Pancreas (tissue), 10 donors: ENCODE measurements around the gene RSPO4. TPM values are rescaled to one million over a fixed set of nuclear protein-coding genes. Genes with fewer than 3 reads are reported as not detected.
A peak's percentile ranks its signal among the peaks of the same experiment; 100 is the strongest.

ENCODE experiments used
- ATAC-seq, 4 donors: fragments of 200-7000 bp; cut with Tn5 transposase; one replicate each; pipeline versions ENCODE4 v1.8.0 to v1.9.1; 2020; ENCODE audit warnings: mild to moderate bottlenecking in 4 of 4, moderate library complexity in 4 of 4
- DNase-seq, 6 donors: peaks; one replicate each; pipeline ENCODE4 v3.0.0-alpha.2; 2020
- FAIRE-seq: peaks from 2 replicates; lab custom pipeline; 2012; peaks lifted over from hg19 to GRCh38; lab: Jason Lieb, UNC
- H3K27ac ChIP-seq, 4 donors: fragments of 200-600 bp; sonication (generic); 1 replicate in 3 of 4; 2 replicates in 1 of 4; pipeline versions ENCODE4 v1.5.0 to v1.8.0; 2020
- H3K27me3 ChIP-seq, 4 donors: fragments of 200-600 bp; one replicate each; pipeline ENCODE4 v1.8.0; 2021
- H3K36me3 ChIP-seq, 3 donors: fragments of 200-600 bp; sonication (generic) in 1 of 3; one replicate each; pipeline versions ENCODE4 v1.5.0 to v1.8.0; 2020 to 2021
- H3K4me1 ChIP-seq, 3 donors: fragments of 200-600 bp; one replicate each; pipeline ENCODE4 v1.8.0; 2021
- H3K4me3 ChIP-seq, 4 donors: fragments of 200-600 bp; sonication (generic) in 2 of 4; one replicate each; pipeline versions ENCODE4 v1.5.0 to v1.8.0; 2020 to 2021
- H3K9me3 ChIP-seq, 4 donors: fragments of 200-600 bp; one replicate each; pipeline ENCODE4 v1.8.0; 2021
- CTCF ChIP-seq, 4 donors: fragments of 200-600 bp; sonication (generic) in 3 of 4; IDR thresholded peaks; one replicate each; pipeline versions ENCODE4 v1.5.0 to v1.8.0; 2021; ENCODE audit warnings: antibody characterized with exemption in 4 of 4
- WGBS, 2 donors: extraction: QIAGEN DNeasy Blood & Tissue Kit; methylation state at CpG; one replicate each; pipeline ENCODE4 v1.1.7; 2013; 5-methylcytosine and 5-hydroxymethylcytosine counted together
- intact Hi-C, 3 donors: fragments of 100-400 bp; cut with DNase I; formaldehyde crosslinking; loops; one replicate each; pipeline versions ENCODE4 v1.11.1 to v1.14.2; 2022
- polyA plus RNA-seq, 2 donors: library from polyadenylated mRNA; stranded (reverse); fragments of 200-250 nt; gene quantifications; one replicate each; pipeline ENCODE4 v1.2.3, GENCODE V29; 2013
- total RNA-seq, 6 donors: library from RNA; stranded (reverse); fragmentation: NEBNext Ultra II Directional in 4 of 6; extraction: Animal tissue kit (Norgen Biotek cat#: 25700) in 4 of 6; gene quantifications; one replicate each; pipeline versions ENCODE4 v1.2.1 to v1.2.4, GENCODE V29; 2021 to 2023
- donor health status: healthy with polysubstance abuse.
- donor health status: DM: no; HTN: no; CAD: no; lungs with moderate emphysema.
- donor health status: DM: no; HTN: no; CAD: no.
- donor health status: control.
- donor health status: control.
- donor health status: Bipolar disorder and iron deficiency.
- donor health status: DM: yes; HTN: yes; CAD: no.
- donor health status: DM: no; HTN: no; CAD: no.
- donor health status: DM: no; HTN: no; CAD: no.
- donor health status: DM: yes; HTN: yes; CAD: no.

RSPO4 gene
- under 1 TPM in 3 of 6 donors, not detected in 3; 0.09 to 0.28 (median 0.21) TPM for total RNA-seq
- under 1 TPM; 0.08 to 0.09 TPM for polyA plus RNA-seq

- peaks cover 0 to 13% (median 3%) of the 10 kb centered on the region in 4 donors for H3K27me3 ChIP-seq
- H3K27ac ChIP-seq = no peak within 1 kb of the TSS
- no peaks in the 10 kb centered on the region for H3K36me3 ChIP-seq
- ATAC-seq = peak in 1 of 4 donors; percentile 20
- DNase-seq = no peak
- H3K4me3 ChIP-seq = no peak within 1 kb of the TSS
- intact Hi-C loops = no loop called here
- 3 to 4% methylated on average over 65 to 88 of the region's 88 CpGs for WGBS, 2 donors
- no peaks in the 10 kb centered on the region for H3K9me3 ChIP-seq
- FAIRE-seq = no peak
- no peak for TF ChIP-seq CTCF (IDR thresholded peaks at IDR 0.05)
- H3K4me1 ChIP-seq = no peaks in the 10 kb centered on the region
Measured at GRCh38 chr20:1001911-1002681, at the start of gene RSPO4. Gene RSPO4 (minus strand): TSS chr20:1002311. CDS start chr20:1002164, 147 bp downstream.

- Histone ChIP-seq H3K27me3 (no peaks in the 10 kb centered on the region), H3K4me1 (no peaks in the 10 kb centered on the region), H3K36me3 (no peaks in the 10 kb centered on the region), H3K9me3 (no peaks in the 10 kb centered on the region), H3K27ac (no peak overlapping the region), H3K4me3 (no peak overlapping the region)
- TF ChIP-seq CTCF (IDR thresholded peaks at IDR 0.05) = no peak
- DNase-seq (no peak), FAIRE-seq (no peak), ATAC-seq (no peak)
- intact Hi-C loops = no loop called here
- whole genome bisulfite sequencing, 2 donors = 86 to 87% methylated on average over 6 of the region's 6 CpGs
Measured at GRCh38 chr20:1050440-1050839, 48.3 kb upstream of the RSPO4 start.

GRCh38 chr20:1045860-1046418, 43.8 kb upstream of the RSPO4 start:
- no peak for TF ChIP-seq CTCF (IDR thresholded peaks at IDR 0.05)
- no peak overlapping the region for H3K4me3 ChIP-seq
- WGBS, 2 donors = 84 to 86% methylated on average over 3 of the region's 3 CpGs
- no peaks in the 10 kb centered on the region for H3K27me3 ChIP-seq
- no peaks in the 10 kb centered on the region for H3K4me1 ChIP-seq
- intact Hi-C loops = no loop called here
- no peak for DNase-seq
- FAIRE-seq = no peak
- no peak overlapping the region for H3K27ac ChIP-seq
- ATAC-seq = no peak
- H3K36me3 ChIP-seq = no peaks in the 10 kb centered on the region
- no peaks in the 10 kb centered on the region for H3K9me3 ChIP-seq

- Histone ChIP-seq H3K4me3 (no peak overlapping the region), H3K27ac (no peak overlapping the region), H3K4me1 (no peaks in the 10 kb centered on the region), H3K36me3 (no peaks in the 10 kb centered on the region), H3K9me3 (no peaks in the 10 kb centered on the region), H3K27me3 (no peaks in the 10 kb centered on the region)
- no peak for FAIRE-seq
- 57 to 77% methylated on average over 7 of the region's 7 CpGs for WGBS, 2 donors
- ATAC-seq = no peak
- TF ChIP-seq CTCF (IDR thresholded peaks at IDR 0.05) = no peak
- intact Hi-C loops = no loop called here
- no peak for DNase-seq
Measured at GRCh38 chr20:1041845-1042390, 39.8 kb upstream of the RSPO4 start.
